Nephron progenitor cell (in vitro differentiated cells): ENCODE results near the gene GJB3.

Experiments
- DNase-seq: peaks from one replicate; pipeline ENCODE4 v3.0.0; 2021
- H3K27ac Mint-ChIP-seq: 2 replicates; pipeline ENCODE4 v1.8.0; 2021; ENCODE audit warnings: mild to moderate bottlenecking, moderate library complexity, mixed read lengths
- H3K27me3 Mint-ChIP-seq: 2 replicates; pipeline ENCODE4 v1.8.0; 2021; ENCODE audit warnings: mild to moderate bottlenecking, low read depth, mixed read lengths; ENCODE audit not compliant: poor library complexity
- H3K36me3 Mint-ChIP-seq: 2 replicates; pipeline ENCODE4 v1.8.0; 2021; ENCODE audit warnings: low read depth, mixed read lengths
- H3K4me1 Mint-ChIP-seq: 2 replicates; pipeline ENCODE4 v1.8.0; 2021; ENCODE audit warnings: mixed read lengths
- H3K4me3 Mint-ChIP-seq: 2 replicates; pipeline ENCODE4 v1.8.0; 2021; ENCODE audit warnings: mild to moderate bottlenecking, moderate library complexity, mixed read lengths
- H3K9me3 Mint-ChIP-seq: 2 replicates; pipeline ENCODE4 v1.8.0; 2021; ENCODE audit warnings: mild to moderate bottlenecking, moderate library complexity, mixed read lengths
- TF ChIP-seq, protein P1 (sequence below): fragments of 200-600 bp; sonication (generic); IDR thresholded peaks from 2 replicates; pipeline ENCODE4 v1.5.0; 2021; ENCODE audit warnings: antibody characterized with exemption

GJB3 gene

DNA sequence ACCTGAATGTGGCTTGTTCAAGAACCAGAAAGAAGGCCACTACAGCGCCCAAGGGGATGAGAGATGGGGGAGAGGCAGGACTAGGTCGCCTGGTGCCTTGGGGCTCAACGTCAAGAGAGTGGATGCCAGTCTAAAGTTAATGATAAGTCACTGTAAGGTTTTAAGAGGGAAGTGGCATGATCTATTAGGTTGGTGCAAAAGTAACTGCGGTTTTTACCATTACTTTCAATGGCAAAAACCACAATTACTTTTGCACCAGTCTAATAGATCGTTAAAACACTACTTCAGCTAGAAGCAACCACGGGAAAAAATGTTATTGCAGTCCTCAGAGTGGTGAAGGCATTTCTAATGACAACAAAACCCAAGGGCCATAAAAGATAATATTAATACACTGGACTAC, 2.6 kb upstream of the GJB3 start:
- Mint-ChIP-seq H3K27ac (no peak overlapping the region), H3K4me1 (no peaks in the 10 kb centered on the region), H3K27me3 (peaks cover 57% of the 10 kb centered on the region), H3K36me3 (no peaks in the 10 kb centered on the region), H3K9me3 (no peaks in the 10 kb centered on the region), H3K4me3 (no peak overlapping the region)
- TF ChIP-seq, protein P1, sequence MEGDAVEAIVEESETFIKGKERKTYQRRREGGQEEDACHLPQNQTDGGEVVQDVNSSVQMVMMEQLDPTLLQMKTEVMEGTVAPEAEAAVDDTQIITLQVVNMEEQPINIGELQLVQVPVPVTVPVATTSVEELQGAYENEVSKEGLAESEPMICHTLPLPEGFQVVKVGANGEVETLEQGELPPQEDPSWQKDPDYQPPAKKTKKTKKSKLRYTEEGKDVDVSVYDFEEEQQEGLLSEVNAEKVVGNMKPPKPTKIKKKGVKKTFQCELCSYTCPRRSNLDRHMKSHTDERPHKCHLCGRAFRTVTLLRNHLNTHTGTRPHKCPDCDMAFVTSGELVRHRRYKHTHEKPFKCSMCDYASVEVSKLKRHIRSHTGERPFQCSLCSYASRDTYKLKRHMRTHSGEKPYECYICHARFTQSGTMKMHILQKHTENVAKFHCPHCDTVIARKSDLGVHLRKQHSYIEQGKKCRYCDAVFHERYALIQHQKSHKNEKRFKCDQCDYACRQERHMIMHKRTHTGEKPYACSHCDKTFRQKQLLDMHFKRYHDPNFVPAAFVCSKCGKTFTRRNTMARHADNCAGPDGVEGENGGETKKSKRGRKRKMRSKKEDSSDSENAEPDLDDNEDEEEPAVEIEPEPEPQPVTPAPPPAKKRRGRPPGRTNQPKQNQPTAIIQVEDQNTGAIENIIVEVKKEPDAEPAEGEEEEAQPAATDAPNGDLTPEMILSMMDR = no peak
- DNase-seq = no peak

DNA sequence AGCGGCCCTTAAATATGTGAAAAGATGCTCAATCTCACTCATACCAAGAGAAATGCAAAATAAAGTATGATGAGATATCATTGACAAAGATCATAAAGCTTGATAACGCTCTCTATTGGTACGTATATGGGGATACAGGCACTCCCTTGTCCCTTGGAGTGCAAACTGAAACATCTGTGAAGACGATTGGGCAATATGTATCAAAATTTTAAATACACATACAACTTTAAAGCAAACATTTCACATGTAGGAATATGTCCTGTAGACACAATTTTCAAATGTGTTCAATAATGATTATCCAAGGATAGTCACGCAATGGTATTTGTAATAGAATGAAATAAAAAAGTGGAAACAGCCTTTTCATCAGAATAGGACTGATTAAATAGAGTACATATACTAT, 2.0 kb upstream of the GJB3 start:
- DNase-seq = no peak
- Mint-ChIP-seq H3K4me1 (no peaks in the 10 kb centered on the region), H3K9me3 (no peaks in the 10 kb centered on the region), H3K27me3 (peaks cover 62% of the 10 kb centered on the region), H3K4me3 (no peak overlapping the region), H3K27ac (no peak overlapping the region), H3K36me3 (no peaks in the 10 kb centered on the region)
- TF ChIP-seq, protein P1 = no peak

DNA sequence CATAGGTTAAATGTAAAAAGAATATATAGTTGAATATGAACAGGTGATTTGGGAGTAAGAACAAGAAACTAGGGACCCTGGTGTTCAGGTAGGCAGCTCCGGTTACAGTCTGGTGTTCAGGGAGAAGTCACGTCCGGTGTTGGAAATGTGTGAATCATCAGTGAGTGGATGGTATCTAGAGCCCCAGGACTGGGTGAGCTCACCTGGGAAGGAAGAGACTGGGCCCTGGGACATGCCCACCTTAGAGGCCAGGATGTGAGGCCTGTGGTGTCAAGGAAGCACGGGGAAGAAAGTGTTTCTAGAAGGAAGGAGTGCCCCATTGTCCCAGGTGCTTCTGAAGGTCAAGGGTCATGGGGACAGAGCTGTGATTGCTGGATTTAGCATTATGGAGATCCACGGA, 1.5 kb upstream of the GJB3 start:
- TF ChIP-seq, protein P1 = no peak
- H3K4me1 Mint-ChIP-seq = no peaks in the 10 kb centered on the region
- H3K9me3 Mint-ChIP-seq = no peaks in the 10 kb centered on the region
- H3K27ac Mint-ChIP-seq = no peak overlapping the region
- no peaks in the 10 kb centered on the region for H3K36me3 Mint-ChIP-seq
- no peak overlapping the region for H3K4me3 Mint-ChIP-seq
- no peak for DNase-seq
- H3K27me3 Mint-ChIP-seq = peaks cover 66% of the 10 kb centered on the region

DNA sequence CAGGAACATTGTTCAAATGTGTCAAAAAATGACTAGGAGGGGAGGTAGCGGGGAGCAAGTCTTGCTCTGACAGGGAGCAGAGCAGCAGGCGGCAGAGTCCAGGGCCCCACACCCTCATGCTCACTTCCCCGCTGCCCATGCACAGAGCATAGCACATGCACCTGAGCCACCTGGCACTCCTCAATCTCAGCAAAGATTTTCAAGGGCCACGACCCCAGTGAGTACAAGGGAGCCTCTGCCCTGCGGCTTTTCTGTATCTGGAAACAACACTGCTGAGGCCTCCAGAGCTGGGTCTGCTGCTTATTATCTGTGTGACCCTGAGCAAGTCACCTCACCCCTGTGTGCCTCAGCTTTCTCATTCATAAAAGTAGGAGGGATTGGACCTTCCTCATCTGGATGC, 1.1 kb upstream of the GJB3 start:
- no peak for DNase-seq
- H3K36me3 Mint-ChIP-seq = no peaks in the 10 kb centered on the region
- no peaks in the 10 kb centered on the region for H3K9me3 Mint-ChIP-seq
- no peaks in the 10 kb centered on the region for H3K4me1 Mint-ChIP-seq
- TF ChIP-seq, protein P1 = no peak
- H3K27me3 Mint-ChIP-seq = peaks cover 70% of the 10 kb centered on the region
- H3K4me3 Mint-ChIP-seq = no peak overlapping the region
- no peak overlapping the region for H3K27ac Mint-ChIP-seq

DNA sequence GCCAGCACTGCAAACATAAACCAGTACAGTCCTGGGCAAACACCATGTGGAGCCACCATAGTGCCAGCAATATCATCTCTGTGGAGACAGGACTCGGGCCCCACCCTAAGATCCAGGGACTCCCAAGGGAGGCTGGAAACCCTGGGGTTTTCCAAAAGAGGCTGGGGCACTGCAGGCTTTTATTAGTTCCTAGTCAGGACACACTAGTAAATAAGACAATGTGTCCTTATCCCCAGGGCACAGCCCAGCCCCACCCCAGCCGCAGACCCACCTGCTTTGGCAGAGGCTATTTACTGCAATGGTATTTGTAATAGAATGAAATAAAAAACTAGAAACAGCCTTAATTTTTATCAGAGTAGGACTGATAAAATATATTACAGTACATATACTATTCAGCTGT, 486 bp upstream of the GJB3 start:
- TF ChIP-seq, protein P1 = no peak
- DNase-seq = no peak
- Mint-ChIP-seq H3K27ac (no peak overlapping the region), H3K4me1 (no peaks in the 10 kb centered on the region), H3K27me3 (peaks cover 76% of the 10 kb centered on the region), H3K4me3 (peak overlapping the region; percentile 48), H3K36me3 (no peaks in the 10 kb centered on the region), H3K9me3 (no peaks in the 10 kb centered on the region)

DNA sequence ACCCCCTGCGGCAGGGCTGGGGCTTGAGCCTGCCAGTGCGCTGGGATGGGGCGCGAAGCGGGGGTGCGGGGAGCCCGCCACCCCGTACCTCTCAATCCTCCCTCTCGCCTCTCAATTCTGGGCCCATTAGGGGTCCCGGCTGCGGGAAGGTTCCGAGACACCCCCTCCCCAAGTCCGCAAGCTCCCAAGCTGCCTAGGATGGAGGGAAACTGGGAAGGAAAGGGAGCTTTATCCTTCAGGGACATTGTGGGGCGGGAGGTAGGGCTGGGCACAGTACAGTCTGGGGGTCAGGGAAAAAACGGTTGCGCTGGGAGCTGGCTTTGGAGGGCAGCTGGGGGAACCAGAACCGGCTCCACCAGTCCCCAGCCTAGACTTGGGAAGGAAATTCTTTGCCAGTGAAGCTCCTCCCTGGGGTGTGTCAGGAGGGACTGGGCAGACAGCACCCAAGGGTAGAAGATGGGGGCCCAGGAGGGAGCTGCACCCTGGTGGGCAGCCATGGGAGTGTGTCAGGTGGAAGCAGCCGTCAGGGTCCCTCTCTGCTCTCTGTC, 904 bp downstream of the GJB3 start:
- Mint-ChIP-seq H3K27ac (no peak overlapping the region), H3K9me3 (no peaks in the 10 kb centered on the region), H3K4me3 (no peak overlapping the region), H3K4me1 (no peaks in the 10 kb centered on the region), H3K27me3 (peaks cover 85% of the 10 kb centered on the region), H3K36me3 (no peaks in the 10 kb centered on the region)
- TF ChIP-seq, protein P1 = no peak
- no peak for DNase-seq
